ENCODE data around the gene LILRA6. TPM values are rescaled to one million over a fixed set of nuclear protein-coding genes. Genes with fewer than 3 reads are reported as not detected.
A peak's percentile ranks its signal among the peaks of the same experiment; 100 is the strongest.

The LILRA6 gene
- total and polyA plus RNA-seq, 2 of the 13 experiments (the other 11 are each of a cell fraction or from before 2014, with no cell fraction given), result not detected

DNA sequence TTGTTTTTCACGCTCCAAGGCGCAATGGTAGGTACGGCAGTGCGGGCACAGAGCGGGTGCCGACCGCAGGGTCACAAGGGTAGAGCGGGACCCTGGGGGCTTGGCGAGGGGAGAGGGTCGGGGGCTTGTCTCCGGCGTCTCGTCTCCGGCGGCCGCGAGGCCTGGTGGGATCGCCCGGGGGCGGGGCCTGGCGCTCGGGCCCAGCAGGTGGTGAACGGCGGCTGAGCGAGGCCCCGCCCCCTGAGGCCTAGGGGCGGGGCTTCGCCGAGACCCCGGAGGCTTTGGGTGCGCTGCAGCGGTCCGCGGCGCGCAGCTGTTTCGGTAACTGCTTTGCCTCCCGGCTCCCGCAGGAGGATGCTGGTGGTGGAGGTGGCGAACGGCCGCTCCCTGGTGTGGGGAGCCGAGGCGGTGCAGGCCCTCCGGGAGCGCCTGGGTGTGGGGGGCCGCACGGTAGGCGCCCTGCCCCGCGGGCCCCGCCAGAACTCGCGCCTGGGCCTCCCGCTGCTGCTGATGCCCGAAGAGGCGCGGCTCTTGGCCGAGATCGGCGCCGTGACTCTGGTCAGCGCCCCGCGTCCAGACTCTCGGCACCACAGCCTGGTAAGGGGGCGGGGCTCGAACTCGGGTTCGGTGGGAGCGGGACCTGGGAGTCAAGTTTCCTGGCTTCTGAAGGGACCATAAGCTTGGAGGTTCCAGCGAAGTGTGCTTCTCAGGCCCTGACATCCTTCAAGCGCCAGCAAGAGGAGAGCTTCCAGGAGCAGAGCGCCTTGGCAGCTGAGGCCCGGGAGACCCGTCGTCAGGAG lies 51.4 kb downstream of the LILRA6 start, which contains the start of gene TSEN34 (continued):
- TF ChIP-seq, protein P1, sequence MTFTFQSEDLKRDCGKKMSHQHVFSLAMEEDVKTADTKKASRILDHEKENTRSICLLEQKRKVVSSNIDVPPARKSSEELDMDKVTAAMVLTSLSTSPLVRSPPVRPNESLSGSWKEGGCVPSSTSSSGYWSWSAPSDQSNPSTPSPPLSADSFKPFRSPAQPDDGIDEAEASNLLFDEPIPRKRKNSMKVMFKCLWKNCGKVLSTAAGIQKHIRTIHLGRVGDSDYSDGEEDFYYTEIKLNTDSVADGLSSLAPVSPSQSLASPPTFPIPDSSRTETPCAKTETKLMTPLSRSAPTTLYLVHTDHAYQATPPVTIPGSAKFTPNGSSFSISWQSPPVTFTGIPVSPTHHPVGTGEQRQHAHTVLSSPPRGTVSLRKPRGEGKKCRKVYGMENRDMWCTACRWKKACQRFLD (CRISPR knock-in tag; IDR thresholded peaks at IDR 0.05; ENCODE audit: borderline replicate concordance), result no peak
- TF ChIP-seq AHR (CRISPR knock-in tag; IDR thresholded peaks at IDR 0.05), result peak; percentile 20; the same call in 1 of the 2 replicates
- no peak for TF ChIP-seq ZNF703 (CRISPR knock-in tag; IDR thresholded peaks at IDR 0.05; ENCODE audit: borderline replicate concordance)
- TF ChIP-seq, protein P2, sequence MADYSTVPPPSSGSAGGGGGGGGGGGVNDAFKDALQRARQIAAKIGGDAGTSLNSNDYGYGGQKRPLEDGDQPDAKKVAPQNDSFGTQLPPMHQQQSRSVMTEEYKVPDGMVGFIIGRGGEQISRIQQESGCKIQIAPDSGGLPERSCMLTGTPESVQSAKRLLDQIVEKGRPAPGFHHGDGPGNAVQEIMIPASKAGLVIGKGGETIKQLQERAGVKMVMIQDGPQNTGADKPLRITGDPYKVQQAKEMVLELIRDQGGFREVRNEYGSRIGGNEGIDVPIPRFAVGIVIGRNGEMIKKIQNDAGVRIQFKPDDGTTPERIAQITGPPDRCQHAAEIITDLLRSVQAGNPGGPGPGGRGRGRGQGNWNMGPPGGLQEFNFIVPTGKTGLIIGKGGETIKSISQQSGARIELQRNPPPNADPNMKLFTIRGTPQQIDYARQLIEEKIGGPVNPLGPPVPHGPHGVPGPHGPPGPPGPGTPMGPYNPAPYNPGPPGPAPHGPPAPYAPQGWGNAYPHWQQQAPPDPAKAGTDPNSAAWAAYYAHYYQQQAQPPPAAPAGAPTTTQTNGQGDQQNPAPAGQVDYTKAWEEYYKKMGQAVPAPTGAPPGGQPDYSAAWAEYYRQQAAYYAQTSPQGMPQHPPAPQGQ (CRISPR knock-in tag; IDR thresholded peaks at IDR 0.05; ENCODE audit: borderline replicate concordance), result no peak
- TF ChIP-seq SCMH1 (CRISPR knock-in tag; IDR thresholded peaks at IDR 0.05; ENCODE audit: borderline replicate concordance), result no peak
- TF ChIP-seq, protein P3, sequence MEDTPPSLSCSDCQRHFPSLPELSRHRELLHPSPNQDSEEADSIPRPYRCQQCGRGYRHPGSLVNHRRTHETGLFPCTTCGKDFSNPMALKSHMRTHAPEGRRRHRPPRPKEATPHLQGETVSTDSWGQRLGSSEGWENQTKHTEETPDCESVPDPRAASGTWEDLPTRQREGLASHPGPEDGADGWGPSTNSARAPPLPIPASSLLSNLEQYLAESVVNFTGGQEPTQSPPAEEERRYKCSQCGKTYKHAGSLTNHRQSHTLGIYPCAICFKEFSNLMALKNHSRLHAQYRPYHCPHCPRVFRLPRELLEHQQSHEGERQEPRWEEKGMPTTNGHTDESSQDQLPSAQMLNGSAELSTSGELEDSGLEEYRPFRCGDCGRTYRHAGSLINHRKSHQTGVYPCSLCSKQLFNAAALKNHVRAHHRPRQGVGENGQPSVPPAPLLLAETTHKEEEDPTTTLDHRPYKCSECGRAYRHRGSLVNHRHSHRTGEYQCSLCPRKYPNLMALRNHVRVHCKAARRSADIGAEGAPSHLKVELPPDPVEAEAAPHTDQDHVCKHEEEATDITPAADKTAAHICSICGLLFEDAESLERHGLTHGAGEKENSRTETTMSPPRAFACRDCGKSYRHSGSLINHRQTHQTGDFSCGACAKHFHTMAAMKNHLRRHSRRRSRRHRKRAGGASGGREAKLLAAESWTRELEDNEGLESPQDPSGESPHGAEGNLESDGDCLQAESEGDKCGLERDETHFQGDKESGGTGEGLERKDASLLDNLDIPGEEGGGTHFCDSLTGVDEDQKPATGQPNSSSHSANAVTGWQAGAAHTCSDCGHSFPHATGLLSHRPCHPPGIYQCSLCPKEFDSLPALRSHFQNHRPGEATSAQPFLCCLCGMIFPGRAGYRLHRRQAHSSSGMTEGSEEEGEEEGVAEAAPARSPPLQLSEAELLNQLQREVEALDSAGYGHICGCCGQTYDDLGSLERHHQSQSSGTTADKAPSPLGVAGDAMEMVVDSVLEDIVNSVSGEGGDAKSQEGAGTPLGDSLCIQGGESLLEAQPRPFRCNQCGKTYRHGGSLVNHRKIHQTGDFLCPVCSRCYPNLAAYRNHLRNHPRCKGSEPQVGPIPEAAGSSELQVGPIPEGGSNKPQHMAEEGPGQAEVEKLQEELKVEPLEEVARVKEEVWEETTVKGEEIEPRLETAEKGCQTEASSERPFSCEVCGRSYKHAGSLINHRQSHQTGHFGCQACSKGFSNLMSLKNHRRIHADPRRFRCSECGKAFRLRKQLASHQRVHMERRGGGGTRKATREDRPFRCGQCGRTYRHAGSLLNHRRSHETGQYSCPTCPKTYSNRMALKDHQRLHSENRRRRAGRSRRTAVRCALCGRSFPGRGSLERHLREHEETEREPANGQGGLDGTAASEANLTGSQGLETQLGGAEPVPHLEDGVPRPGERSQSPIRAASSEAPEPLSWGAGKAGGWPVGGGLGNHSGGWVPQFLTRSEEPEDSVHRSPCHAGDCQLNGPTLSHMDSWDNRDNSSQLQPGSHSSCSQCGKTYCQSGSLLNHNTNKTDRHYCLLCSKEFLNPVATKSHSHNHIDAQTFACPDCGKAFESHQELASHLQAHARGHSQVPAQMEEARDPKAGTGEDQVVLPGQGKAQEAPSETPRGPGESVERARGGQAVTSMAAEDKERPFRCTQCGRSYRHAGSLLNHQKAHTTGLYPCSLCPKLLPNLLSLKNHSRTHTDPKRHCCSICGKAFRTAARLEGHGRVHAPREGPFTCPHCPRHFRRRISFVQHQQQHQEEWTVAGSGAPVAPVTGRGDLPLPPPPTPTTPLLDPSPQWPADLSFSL (CRISPR knock-in tag; IDR thresholded peaks at IDR 0.05), result no peak
- TF ChIP-seq ARHGAP35 (CRISPR knock-in tag; IDR thresholded peaks at IDR 0.05; ENCODE audit: borderline replicate concordance), result peak; percentile 58
- no peak for TF ChIP-seq ZNF570 (CRISPR knock-in tag; IDR thresholded peaks at IDR 0.05; ENCODE audit: borderline replicate concordance)
- no peak; the same call in 1 of the 2 replicates for TF ChIP-seq HOXA9 (CRISPR knock-in tag; IDR thresholded peaks at IDR 0.05; ENCODE audit: borderline replicate concordance)
- TF ChIP-seq GATA4 (IDR thresholded peaks at IDR 0.05; ENCODE audit: borderline replicate concordance, low read depth), result no peak
- TF ChIP-seq FOXO1 (CRISPR knock-in tag; IDR thresholded peaks at IDR 0.05), result no peak; the same call in 1 of the 2 replicates
- TF ChIP-seq, protein P4, sequence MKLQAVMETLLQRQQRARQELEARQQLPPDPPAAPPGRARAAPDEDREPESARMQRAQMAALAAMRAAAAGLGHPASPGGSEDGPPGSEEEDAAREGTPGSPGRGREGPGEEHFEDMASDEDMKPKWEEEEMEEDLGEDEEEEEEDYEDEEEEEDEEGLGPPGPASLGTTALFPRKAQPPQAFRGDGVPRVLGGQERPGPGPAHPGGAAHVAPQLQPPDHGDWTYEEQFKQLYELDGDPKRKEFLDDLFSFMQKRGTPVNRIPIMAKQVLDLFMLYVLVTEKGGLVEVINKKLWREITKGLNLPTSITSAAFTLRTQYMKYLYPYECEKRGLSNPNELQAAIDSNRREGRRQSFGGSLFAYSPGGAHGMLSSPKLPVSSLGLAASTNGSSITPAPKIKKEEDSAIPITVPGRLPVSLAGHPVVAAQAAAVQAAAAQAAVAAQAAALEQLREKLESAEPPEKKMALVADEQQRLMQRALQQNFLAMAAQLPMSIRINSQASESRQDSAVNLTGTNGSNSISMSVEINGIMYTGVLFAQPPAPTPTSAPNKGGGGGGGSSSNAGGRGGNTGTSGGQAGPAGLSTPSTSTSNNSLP (IDR thresholded peaks at IDR 0.05; ENCODE audit: low read depth, low read length), result no peak
- no peak for TF ChIP-seq ZNF446 (CRISPR knock-in tag; IDR thresholded peaks at IDR 0.05)
- no peak for TF ChIP-seq ZNF878 (CRISPR knock-in tag; IDR thresholded peaks at IDR 0.05)
- no peak for TF ChIP-seq GABPA (IDR thresholded peaks at IDR 0.05; ENCODE audit: low read depth, low read length)
- no peak for TF ChIP-seq GABPA (CRISPR knock-in tag; IDR thresholded peaks at IDR 0.05; ENCODE audit: low read depth)
- TF ChIP-seq ZNF292 (CRISPR knock-in tag; IDR thresholded peaks at IDR 0.05; ENCODE audit: borderline replicate concordance, low read depth), result no peak

Measured in HepG2 (cell line).